K562 (cell line): ENCODE data around the gene C2CD4D. TPM values are rescaled to one million over a fixed set of nuclear protein-coding genes. Genes with fewer than 3 reads are reported as not detected.

Experiments
- ATAC-seq: fragments of 200-7000 bp; cut with Tn5 transposase; 3 replicates; pipeline ENCODE4 v1.9.1; 2020; ENCODE audit warnings: moderate library complexity
- BruUV-seq: library from RNA; stranded (reverse); fragments of 400-500 nt; replicated peaks from 2 replicates; lab custom pipeline; 2021; lab: Mats Ljungman, UMichigan
- CTCF ChIA-PET: fragments of 300-600 bp; formaldehyde crosslinking; extraction: SDS; loops from one replicate; lab custom pipeline; 2021; ENCODE audit warnings: low intra/inter-chr PET ratio; lab: Yijun Ruan, JAX
- POLR2A ChIA-PET: fragments of 300-600, 350-650 bp; sonication (Branson Sonifier 250); formaldehyde crosslinking; extraction: SDS; loops from one replicate; lab custom pipeline; 2021; ENCODE audit warnings: antibody characterized with exemption, inconsistent platforms; lab: Yijun Ruan, JAX
- DNase-seq, 4 experiments: peaks; one replicate each; pipeline versions ENCODE4 v3.0.0 to v3.0.0-alpha.2; 2011 to 2018; ENCODE audit warnings: low spot score in 3 of 4, mixed read lengths in 3 of 4; ENCODE audit errors: extremely low read depth in 1 of 4
- FAIRE-seq: peaks from 2 replicates; lab custom pipeline; 2011; peaks lifted over from hg19 to GRCh38; lab: Jason Lieb, UNC
- H2AFZ ChIP-seq: 2 replicates; pipeline ENCODE4 v1.6.0; 2011; ENCODE audit warnings: low read depth, low read length, control low read depth, inconsistent platforms
- H3K27ac ChIP-seq: fragments of 200-600 bp; 3 replicates; pipeline ENCODE4 v1.8.0; 2011; ENCODE audit warnings: low read depth, mild to moderate bottlenecking, control low read depth, inconsistent platforms, low read length, moderate library complexity, mixed read lengths; ENCODE audit errors: extremely low read depth
- H3K27me3 ChIP-seq, 2 experiments: fragments of 300-600 bp in 1 of 2; 2 replicates in 1 of 2; 3 replicates in 1 of 2; pipeline versions ENCODE4 v1.6.0 to v1.8.0; 2011; ENCODE audit warnings: inconsistent platforms in 2 of 2, low read length in 2 of 2, mild to moderate bottlenecking in 1 of 2, mixed read lengths in 1 of 2, moderate library complexity in 1 of 2; ENCODE audit not compliant: control insufficient read depth in 2 of 2, insufficient read depth in 2 of 2
- H3K36me3 ChIP-seq: fragments of 300-600 bp; 3 replicates; pipeline ENCODE4 v1.8.0; 2011; ENCODE audit warnings: mild to moderate bottlenecking, low read length, inconsistent platforms; ENCODE audit not compliant: control insufficient read depth, insufficient read depth
- H3K4me1 ChIP-seq, 2 experiments: fragments of 200-600 bp in 1 of 2; replicated peaks in 1 of 2; 2 replicates in 1 of 2; 3 replicates in 1 of 2; pipeline versions ENCODE4 v1.5.1 to v1.8.0; 2011; ENCODE audit warnings: inconsistent platforms in 2 of 2, low read length in 2 of 2, mild to moderate bottlenecking in 1 of 2, mixed read lengths in 1 of 2, moderate library complexity in 1 of 2; ENCODE audit not compliant: control insufficient read depth in 2 of 2, insufficient read depth in 2 of 2
- H3K4me2 ChIP-seq: 2 replicates; pipeline ENCODE4 v1.6.1; 2011; ENCODE audit warnings: low read length, control low read depth, inconsistent platforms, mixed read lengths; ENCODE audit not compliant: insufficient read depth
- H3K4me3 ChIP-seq: fragments of 200-600 bp; sonication (generic), shearing (Covaris generic); 2 replicates; pipeline ENCODE4 v1.5.1; 2016; ENCODE audit warnings: control low read depth, inconsistent platforms
- H3K79me2 ChIP-seq: fragments of 200-600 bp; 3 replicates; pipeline ENCODE4 v1.8.0; 2011; ENCODE audit warnings: low read length, inconsistent platforms; ENCODE audit not compliant: control insufficient read depth, insufficient read depth
- H3K9ac ChIP-seq, 2 experiments: 2 replicates each; pipeline versions ENCODE4 v1.6.0 to v1.6.1; 2011; ENCODE audit warnings: low read depth in 2 of 2, low read length in 2 of 2, control low read depth in 1 of 2, inconsistent platforms in 1 of 2, mild to moderate bottlenecking in 1 of 2, mixed read lengths in 1 of 2; ENCODE audit not compliant: insufficient read depth in 1 of 2
- H3K9me1 ChIP-seq: one replicate; pipeline ENCODE4 v1.6.0; 2011; ENCODE audit warnings: inconsistent platforms, mild to moderate bottlenecking, low read length, moderate library complexity; ENCODE audit not compliant: control insufficient read depth, insufficient read depth
- H3K9me3 ChIP-seq: replicated peaks from 2 replicates; pipeline ENCODE4 v1.5.1; 2011; ENCODE audit warnings: low read depth, low read length, inconsistent platforms; ENCODE audit not compliant: control insufficient read depth, insufficient read depth
- H4K20me1 ChIP-seq: replicated peaks from 2 replicates; pipeline ENCODE4 v1.6.1; 2011; ENCODE audit warnings: low read length, inconsistent platforms, mixed read lengths; ENCODE audit not compliant: control insufficient read depth, insufficient read depth
- COPS2 ChIP-seq: fragments of 450-650 bp; conservative IDR thresholded peaks from 2 replicates; pipeline ENCODE4 v1.6.1; 2016; ENCODE audit warnings: mild to moderate bottlenecking, moderate library complexity
- CSDE1 ChIP-seq, 2 experiments: fragments of 450-650 bp; IDR thresholded peaks; 2 replicates each; pipeline ENCODE4 v1.6.1; 2016; ENCODE audit warnings: mild to moderate bottlenecking in 1 of 2
- SPI1 ChIP-seq: IDR thresholded peaks from 2 replicates; pipeline ENCODE4 v1.6.1; 2011; ENCODE audit warnings: low read depth, low read length, control low read depth, borderline replicate concordance
- WGBS: fragments of 100-300 bp; shearing (Covaris generic); methylation state at CpG from one replicate; pipeline ENCODE4 v1.1.6; 2016; ENCODE audit warnings: low coverage, mixed read lengths; ENCODE audit not compliant: insufficient coverage; ENCODE audit errors: missing lambda C conversion rate; 5-methylcytosine and 5-hydroxymethylcytosine counted together
- in situ Hi-C: fragments of 300-500 bp; cut with MboI; formaldehyde crosslinking; loops from 4 replicates; pipeline ENCODE4 v1.15.0; 2018; ENCODE audit warnings: inconsistent platforms, mixed read lengths
- intact Hi-C: fragments of 100-400 bp; cut with micrococcal nuclease; formaldehyde crosslinking; loops from 2 replicates; pipeline ENCODE4 v1.14.2; 2022
- polyA plus RNA-seq, 8 experiments: library from polyadenylated mRNA; depleted of rRNA in 4 of 8; stranded (reverse) in 5 of 8; unstranded in 3 of 8; fragments of >200 nt; fragmentation: Nextera tagmentation in 2 of 8; fragmentation: Illumina TruSeq in 1 of 8; extraction: Ambion mirVana in 2 of 8; extraction: Trizol in 1 of 8; gene quantifications; 2 replicates each; pipeline versions ENCODE4 v1.2.1 to v1.2.3, GENCODE V29; 2011 to 2014; ENCODE audit warnings: inconsistent platforms in 1 of 8, missing spikeins in 1 of 8
- total RNA-seq, 7 experiments: library from RNA; depleted of rRNA in 6 of 7; stranded (reverse); fragments of >200 nt in 6 of 7; fragmentation: Illumina TruSeq in 2 of 7; extraction: Trizol in 2 of 7; gene quantifications; 2 replicates each; pipeline versions ENCODE4 v1.2.1 to v1.2.3, GENCODE V29; 2011 to 2021; ENCODE audit warnings: low replicate concordance in 1 of 7

C2CD4D gene
- total and polyA plus RNA-seq, 9 of the 15 experiments (the other 6 are each of a cell fraction or from before 2014, with no cell fraction given), result not detected

- H3K9me3 ChIP-seq, result no peaks in the 10 kb centered on the region
- DNase-seq, result no peak
- intact Hi-C loops, result no loop called here
- no peak overlapping the region for H3K9ac ChIP-seq
- H3K4me3 ChIP-seq, result no peak overlapping the region
- H3K4me2 ChIP-seq, result no peak overlapping the region
- no TSS peak for BruUV-seq
- CTCF ChIA-PET, result no interaction called here
- FAIRE-seq, result no peak
- no peaks in the 10 kb centered on the region; the same call in 1 of the 2 replicates for H4K20me1 ChIP-seq
- no peak overlapping the region for H3K27ac ChIP-seq
- no peak for ATAC-seq
- no peaks in the 10 kb centered on the region for H3K36me3 ChIP-seq
- WGBS, result 0% methylated on average over 1 of the region's 1 CpG
- POLR2A ChIA-PET, result interaction anchor here (1.1 to 1.6 kb wide), 2 partner anchors 12 to 45 kb away, joined by 3 to 4 read pairs; partner anchors contain the start of gene MRPL9
- H3K79me2 ChIP-seq, result no peaks in the 10 kb centered on the region
- H2AFZ ChIP-seq, result no peak overlapping the region
- H3K4me1 ChIP-seq, result no peaks in the 10 kb centered on the region
- no peaks in the 10 kb centered on the region for H3K9me1 ChIP-seq
- peaks cover 51 to 72% of the 10 kb centered on the region in 2 experiments for H3K27me3 ChIP-seq
- TF ChIP-seq SPI1 (peak; percentile 18; the same call in 1 of the 2 replicates), CSDE1 (IDR thresholded peaks at IDR 0.05) (no peak)
- TF ChIP-seq, all 486 proteins: peak for 1
- in situ Hi-C loops, result no loop called here
These were observed 31.9 kb downstream of the C2CD4D start for GRCh38 chr1:151807766-151808165.

GRCh38 chr1:151807131-151807530 is 32.5 kb downstream of the C2CD4D start:
- H4K20me1 ChIP-seq, result peaks cover 3% of the 10 kb centered on the region; the same call in 1 of the 2 replicates
- no peak overlapping the region for H2AFZ ChIP-seq
- no peak for TF ChIP-seq COPS2
- H3K4me1 ChIP-seq, result no peaks in the 10 kb centered on the region
- no peak overlapping the region for H3K9ac ChIP-seq
- WGBS, result 0% methylated on average over 5 of the region's 5 CpGs
- H3K4me3 ChIP-seq, result no peak overlapping the region
- H3K36me3 ChIP-seq, result no peaks in the 10 kb centered on the region
- H3K9me3 ChIP-seq, result no peaks in the 10 kb centered on the region
- no peak for FAIRE-seq
- no TSS peak for BruUV-seq
- intact Hi-C loops (no loop called here), in situ Hi-C loops (no loop called here)
- peaks cover 51 to 76% of the 10 kb centered on the region in 2 experiments for H3K27me3 ChIP-seq
- ATAC-seq, result no peak
- H3K79me2 ChIP-seq, result no peaks in the 10 kb centered on the region
- no peaks in the 10 kb centered on the region for H3K9me1 ChIP-seq
- CTCF ChIA-PET, result no interaction called here
- POLR2A ChIA-PET, result interaction anchor here (1.0 to 1.6 kb wide), 3 partner anchors 12 to 44 kb away, joined by 3 to 4 read pairs (median 3); partner anchors contain the start of gene MRPL9
- DNase-seq, result no peak
- no peak overlapping the region for H3K27ac ChIP-seq
- no peak overlapping the region for H3K4me2 ChIP-seq
